WTC11 (cell line): ENCODE data around the gene RPS8. TPM values are rescaled to one million over a fixed set of nuclear protein-coding genes. Genes with fewer than 3 reads are reported as not detected.

ENCODE experiments used
- ATAC-seq: fragments of 200-7000 bp; cut with Tn5 transposase; 2 replicates; pipeline ENCODE4 v1.10.0; 2021; ENCODE audit warnings: mild to moderate bottlenecking, moderate library complexity
- CTCF ChIA-PET: fragments of 300-600 bp; sonication (Branson Sonifier 250); formaldehyde crosslinking; loops from one replicate; lab custom pipeline; 2021; ENCODE audit warnings: antibody characterized with exemption; lab: Charles Lee
- POLR2A ChIA-PET: fragments of 350-600 bp; sonication (Branson Sonifier 250); formaldehyde crosslinking; loops from one replicate; lab custom pipeline; 2021; ENCODE audit warnings: antibody characterized with exemption; lab: Charles Lee
- DNase-seq: peaks from one replicate; pipeline ENCODE4 v3.0.0; 2021; ENCODE audit warnings: low spot score
- H3K27ac Mint-ChIP-seq: 2 replicates; pipeline ENCODE4 v1.8.0; 2021; ENCODE audit warnings: mixed read lengths
- H3K27me3 Mint-ChIP-seq: 2 replicates; pipeline ENCODE4 v1.8.0; 2021; ENCODE audit warnings: low read depth, mild to moderate bottlenecking, moderate library complexity, mixed read lengths
- H3K36me3 Mint-ChIP-seq: 2 replicates; pipeline ENCODE4 v1.8.0; 2021; ENCODE audit warnings: mixed read lengths
- H3K4me1 Mint-ChIP-seq: 2 replicates; pipeline ENCODE4 v1.8.0; 2022; ENCODE audit warnings: mixed read lengths
- H3K4me3 Mint-ChIP-seq: 2 replicates; pipeline ENCODE4 v1.8.0; 2021; ENCODE audit warnings: mild to moderate bottlenecking, moderate library complexity, mixed read lengths
- H3K9me3 Mint-ChIP-seq: 2 replicates; pipeline ENCODE4 v1.8.0; 2021; ENCODE audit warnings: mixed read lengths
- AR ChIP-seq: fragments of 250-450 bp; sonication (Bioruptor Pico); IDR thresholded peaks from 2 replicates; pipeline ENCODE4 v1.9.0; 2021; ENCODE audit warnings: mild to moderate bottlenecking
- ATF2 ChIP-seq: sonication (generic); formaldehyde crosslinking; IDR thresholded peaks from 2 replicates; pipeline ENCODE4 v1.8.1; 2022; ENCODE audit warnings: low read depth, missing genetic modification reagents, borderline replicate concordance
- E2F4 ChIP-seq: sonication (generic); formaldehyde crosslinking; IDR thresholded peaks from 2 replicates; pipeline ENCODE4 v1.8.1; 2022; ENCODE audit warnings: low read depth, mild to moderate bottlenecking, moderate library complexity, missing genetic modification reagents, borderline replicate concordance
- ELF4 ChIP-seq: sonication (generic); formaldehyde crosslinking; IDR thresholded peaks from 2 replicates; pipeline ENCODE4 v1.8.1; 2022; ENCODE audit warnings: low read depth, mild to moderate bottlenecking, moderate library complexity, missing genetic modification reagents
- GRHL2 ChIP-seq: fragments of 250-450 bp; sonication (Bioruptor Pico); IDR thresholded peaks from 2 replicates; pipeline ENCODE4 v1.8.0; 2022; ENCODE audit warnings: mild to moderate bottlenecking, moderate library complexity; ENCODE audit not compliant: insufficient replicate concordance, severe bottlenecking
- GTF2I ChIP-seq: fragments of 250-450 bp; sonication (Bioruptor Pico); conservative IDR thresholded peaks from 2 replicates; pipeline ENCODE4 v1.4.0; 2021; ENCODE audit warnings: mild to moderate bottlenecking
- KAT7 ChIP-seq: sonication (generic); formaldehyde crosslinking; IDR thresholded peaks from 2 replicates; pipeline ENCODE4 v1.8.1; 2023; ENCODE audit warnings: missing genetic modification reagents, mild to moderate bottlenecking, borderline replicate concordance
- MAX ChIP-seq: sonication (generic); formaldehyde crosslinking; IDR thresholded peaks from 2 replicates; pipeline ENCODE4 v1.8.0; 2022; ENCODE audit warnings: mild to moderate bottlenecking, missing genetic modification reagents
- MXD4 ChIP-seq: fragments of 250-450 bp; sonication (Bioruptor Pico); IDR thresholded peaks from 2 replicates; pipeline ENCODE4 v1.8.0; 2021; ENCODE audit warnings: mild to moderate bottlenecking, moderate library complexity, borderline replicate concordance
- NFYB ChIP-seq: sonication (generic); formaldehyde crosslinking; conservative IDR thresholded peaks from 2 replicates; pipeline ENCODE4 v1.8.0; 2022; ENCODE audit warnings: low read depth, missing genetic modification reagents
- PRDM15 ChIP-seq: sonication (generic); formaldehyde crosslinking; IDR thresholded peaks from 2 replicates; pipeline ENCODE4 v1.8.0; 2022; ENCODE audit warnings: missing genetic modification reagents
- PREB ChIP-seq: sonication (generic); formaldehyde crosslinking; IDR thresholded peaks from 2 replicates; pipeline ENCODE4 v1.8.1; 2022; ENCODE audit warnings: mild to moderate bottlenecking, missing genetic modification reagents, moderate library complexity, borderline replicate concordance
- TEAD4 ChIP-seq: sonication (generic); formaldehyde crosslinking; IDR thresholded peaks from 2 replicates; pipeline ENCODE4 v1.8.0; 2022; ENCODE audit warnings: mild to moderate bottlenecking, missing genetic modification reagents
- TP53 ChIP-seq: sonication (generic); formaldehyde crosslinking; IDR thresholded peaks from 2 replicates; pipeline ENCODE4 v1.8.1; 2023; ENCODE audit warnings: mild to moderate bottlenecking, missing genetic modification reagents
- ZBTB43 ChIP-seq: sonication (generic); formaldehyde crosslinking; IDR thresholded peaks from 2 replicates; pipeline ENCODE4 v1.8.1; 2023; ENCODE audit warnings: mild to moderate bottlenecking, missing genetic modification reagents
- total RNA-seq: library from RNA; stranded (reverse); gene quantifications from 3 replicates; pipeline ENCODE4 v1.2.3, GENCODE V29; 2021

RPS8 gene
- total RNA-seq, 1 experiment from 2014 or later: 2,343 TPM

GRCh38 chr1:44799770-44800584 is 24.6 kb downstream of the RPS8 start, which contains the start of gene PLK3 (continued):
- TF ChIP-seq E2F4 (CRISPR knock-in tag): no peak
- no peak for TF ChIP-seq MXD4 (CRISPR knock-in tag)
- TF ChIP-seq ZBTB43: peak; percentile 68; the same call in 1 of the 2 replicates
- TF ChIP-seq NFYB (CRISPR knock-in tag): peak; percentile 29; the same call in 1 of the 2 replicates

- ChIA-PET POLR2A (interaction anchor here (2.0 to 4.3 kb wide), 2 partner anchors 7 to 12 kb away, joined by 24 to 43 read pairs; partner anchors contain the start of gene BTBD19), CTCF (interaction anchor here (0.5 to 3.3 kb wide), 8 partner anchors 11 to 209 kb away, joined by 3 to 35 read pairs (median 10); partner anchors contain the start of gene HECTD3)
- H3K27ac Mint-ChIP-seq: peak overlapping the region; percentile 5; the same call in 1 of the 2 replicates
- DNase-seq: no peak
- no peaks in the 10 kb centered on the region for H3K9me3 Mint-ChIP-seq
- no peak for ATAC-seq
- peak overlapping the region; percentile 79 for H3K4me3 Mint-ChIP-seq
- H3K27me3 Mint-ChIP-seq: peaks cover 3% of the 10 kb centered on the region; the same call in 1 of the 2 replicates
- peaks cover 18% of the 10 kb centered on the region for H3K36me3 Mint-ChIP-seq
- H3K4me1 Mint-ChIP-seq: peaks cover 18% of the 10 kb centered on the region
- no peak for TF ChIP-seq GTF2I (CRISPR knock-in tag)
- TF ChIP-seq ELF4 (CRISPR knock-in tag): no peak
- no peak for TF ChIP-seq PREB
- no peak for TF ChIP-seq AR (CRISPR knock-in tag)
- no peak for TF ChIP-seq GRHL2 (CRISPR knock-in tag)
- no peak for TF ChIP-seq KAT7
- TF ChIP-seq MAX (CRISPR knock-in tag): no peak
- TF ChIP-seq PRDM15 (CRISPR knock-in tag): no peak
- no peak for TF ChIP-seq TP53 (CRISPR knock-in tag)
- TF ChIP-seq ATF2 (CRISPR knock-in tag): no peak
- no peak for TF ChIP-seq TEAD4 (CRISPR knock-in tag)
These were observed 26.4 kb downstream of the RPS8 start for GRCh38 chr1:44801491-44802305.
